HepG2 (cell line): ENCODE measurements around the gene MBNL3. TPM values are rescaled to one million over a fixed set of nuclear protein-coding genes. Genes with fewer than 3 reads are reported as not detected.
A peak's percentile ranks its signal among the peaks of the same experiment; 100 is the strongest.

Experiments
- AFF4 ChIP-seq: sonication (generic); formaldehyde crosslinking; IDR thresholded peaks from 2 replicates; pipeline ENCODE4 v1.4.0; 2020; ENCODE audit warnings: missing genetic modification reagents
- CSRNP1 ChIP-seq: sonication (generic); formaldehyde crosslinking; IDR thresholded peaks from 2 replicates; pipeline ENCODE4 v1.8.1; 2023; ENCODE audit warnings: mild to moderate bottlenecking, missing genetic modification reagents
- DNMT3B ChIP-seq: conservative IDR thresholded peaks from 2 replicates; pipeline ENCODE4 v1.6.1; 2016; ENCODE audit warnings: missing biosample characterization, control low read depth
- FOXO1 ChIP-seq: sonication (generic); formaldehyde crosslinking; IDR thresholded peaks from 2 replicates; pipeline ENCODE4 v1.4.0; 2020; ENCODE audit warnings: missing genetic modification reagents
- KDM2A ChIP-seq: sonication (generic); formaldehyde crosslinking; IDR thresholded peaks from 2 replicates; pipeline ENCODE4 v1.4.0; 2020; ENCODE audit warnings: low read depth, missing genetic modification reagents, borderline replicate concordance
- TRAFD1 ChIP-seq: sonication (generic); formaldehyde crosslinking; IDR thresholded peaks from 2 replicates; pipeline ENCODE4 v1.5.1; 2020; ENCODE audit warnings: missing genetic modification reagents, mild to moderate bottlenecking, borderline replicate concordance
- ZBTB39 ChIP-seq: sonication (generic); formaldehyde crosslinking; IDR thresholded peaks from 2 replicates; pipeline ENCODE4 v1.5.0; 2020; ENCODE audit warnings: missing genetic modification reagents
- ZNF138 ChIP-seq: sonication (generic); formaldehyde crosslinking; IDR thresholded peaks from 2 replicates; pipeline ENCODE4 v1.5.0; 2020; ENCODE audit warnings: mild to moderate bottlenecking, low read depth, missing genetic modification reagents
- ZNF597 ChIP-seq: sonication (generic); formaldehyde crosslinking; IDR thresholded peaks from 2 replicates; pipeline ENCODE4 v1.5.0; 2020; ENCODE audit warnings: missing genetic modification reagents
- polyA plus RNA-seq, 8 experiments: library from polyadenylated mRNA; depleted of rRNA in 3 of 8; stranded (reverse) in 7 of 8; unstranded in 1 of 8; fragments of >200 nt; fragmentation: Illumina TruSeq in 4 of 8; extraction: Trizol in 4 of 8; gene quantifications; 2 replicates each; pipeline versions ENCODE4 v1.2.1 to v1.2.3, GENCODE V29; 2011 to 2016; ENCODE audit warnings: low read depth in 4 of 8, missing spikeins in 1 of 8, mixed read lengths in 1 of 8; ENCODE audit not compliant: insufficient read depth in 1 of 8
- total RNA-seq, 5 experiments: library from RNA; depleted of rRNA; stranded (reverse); fragments of >200 nt; fragmentation: Illumina TruSeq; extraction: Trizol; gene quantifications; 2 replicates each; pipeline ENCODE4 v1.2.3, GENCODE V29; 2016; ENCODE audit warnings: low read depth in 1 of 5

The MBNL3 gene
- total and polyA plus RNA-seq, 2 of the 13 experiments (the other 11 are each of a cell fraction or from before 2014, with no cell fraction given): 155 to 257 TPM

- 0 out of 2 replicates have a peak, but pooled peaks have one; percentile 4 for TF ChIP-seq AFF4 (CRISPR knock-in tag)
- TF ChIP-seq KDM2A (CRISPR knock-in tag): no peak
- no peak for TF ChIP-seq DNMT3B (CRISPR knock-in tag)
- no peak for TF ChIP-seq ZNF597 (CRISPR knock-in tag)
- no peak for TF ChIP-seq ZNF138 (CRISPR knock-in tag)
- no peak for TF ChIP-seq CSRNP1 (CRISPR knock-in tag)
- no peak for TF ChIP-seq ZBTB39 (CRISPR knock-in tag)
- TF ChIP-seq FOXO1 (CRISPR knock-in tag): no peak
- TF ChIP-seq TRAFD1: no peak
These were observed 2.1 kb downstream of the MBNL3 start (continued) for GRCh38 chrX:132486599-132487178.
